Measurements from ENCODE around the gene MINDY4B.

GRCh38 chr3:150870406-150870805 lies 34.8 kb downstream of the MINDY4B start:
- TF ChIP-seq YY1 (IDR thresholded peaks at IDR 0.05; ENCODE audit: insufficient read depth, insufficient read length): no peak
- TF ChIP-seq ZNF274 (IDR thresholded peaks at IDR 0.05; ENCODE audit: low read depth, low read length): no peak
- no peak for TF ChIP-seq SUZ12 (IDR thresholded peaks at IDR 0.05; ENCODE audit: extremely low read depth, insufficient read depth, insufficient read length)

All from NT2/D1 (cell line).